Measurements from ENCODE around the gene CLDN3. TPM values are rescaled to one million over a fixed set of nuclear protein-coding genes. Genes with fewer than 3 reads are reported as not detected.

Gene CLDN3
- total RNA-seq, 1 experiment from 2014 or later: 16.5 TPM

DNA sequence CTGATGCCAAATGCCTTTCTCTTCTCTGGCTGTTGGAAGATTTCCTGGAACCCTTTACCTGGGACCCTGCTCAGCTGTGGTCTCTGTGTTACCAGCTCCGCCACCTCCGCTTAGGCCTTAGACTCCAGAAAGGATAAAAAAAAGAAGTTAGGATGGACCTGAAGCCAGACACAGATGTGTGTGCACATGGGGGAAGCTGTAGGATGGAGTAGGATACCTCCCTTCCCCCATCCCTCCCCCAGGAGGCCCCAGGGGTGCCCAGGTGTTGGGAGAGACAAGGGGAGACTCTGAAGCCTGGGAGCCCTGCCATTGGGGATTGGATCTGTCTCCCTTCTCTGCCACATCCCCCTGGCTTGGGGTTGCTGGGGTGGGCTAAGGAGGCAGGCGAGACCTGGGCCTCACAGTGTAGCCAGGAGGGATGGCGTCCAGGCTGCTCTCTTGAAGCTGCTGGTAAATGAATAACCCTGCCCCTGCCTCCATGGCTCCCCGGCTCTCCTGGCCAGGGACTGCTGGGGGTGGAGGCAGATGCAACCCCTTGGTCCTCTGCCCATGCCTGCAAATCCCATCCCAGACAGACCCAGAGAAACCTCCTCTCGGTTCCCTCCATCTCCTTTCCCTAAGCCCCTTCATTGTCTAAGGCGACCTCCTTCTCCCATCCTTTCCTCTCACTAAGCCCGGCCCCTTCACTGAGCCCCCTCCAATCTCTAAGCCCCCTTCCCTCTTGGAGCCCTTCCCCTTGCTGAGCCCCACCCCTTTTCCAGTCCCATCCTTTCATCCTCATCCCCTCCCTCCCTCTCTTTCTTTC is 8.0 kb downstream of the CLDN3 start:
- peak overlapping the region; percentile 74 for H3K18ac ChIP-seq (ENCODE audit: insufficient read length, low read depth, low read length)
- H3K23ac ChIP-seq (ENCODE audit: insufficient read length, low read depth, low read length): no peak overlapping the region
- H4K8ac ChIP-seq (replicated peaks; ENCODE audit: insufficient read length, low read depth, low read length): no peak overlapping the region
- H3K27me3 Mint-ChIP-seq (ENCODE audit: low read depth): peaks cover 8% of the 10 kb centered on the region
- no peaks in the 10 kb centered on the region for H3K23me2 ChIP-seq (ENCODE audit: insufficient read length, low read depth, low read length, poor library complexity, severe bottlenecking)
- no peak overlapping the region for H3K9ac ChIP-seq (ENCODE audit: extremely low read depth, insufficient read length, low read length)
- H3K79me2 ChIP-seq (ENCODE audit: insufficient read depth, low read length): no peaks in the 10 kb centered on the region
- no peaks in the 10 kb centered on the region for H3K9me3 Mint-ChIP-seq
- H4K5ac ChIP-seq (ENCODE audit: insufficient read length, low read depth, low read length): no peak overlapping the region
- no peak overlapping the region for H2AK5ac ChIP-seq (ENCODE audit: insufficient read length, low read length)
- no peaks in the 10 kb centered on the region for H3K36me3 Mint-ChIP-seq (ENCODE audit: insufficient read depth in 1 of 3, low read depth in 3 of 3)
- no peak for TF ChIP-seq CTCF (conservative IDR thresholded peaks at IDR 0.05)
- H3K14ac ChIP-seq (ENCODE audit: insufficient read depth, low read length): peak overlapping the region; percentile 67; the same call in 1 of the 2 replicates
- H3K27ac Mint-ChIP-seq: peak overlapping the region in 1 of 3 experiments; percentile 40; a peak in 1 of 7 replicates
- no CpG with 5 or more reads among the region's 8 CpGs for WGBS (ENCODE audit: extremely low coverage, insufficient read length, low lambda C conversion rate)
- no peak overlapping the region for H3K56ac ChIP-seq (ENCODE audit: insufficient read length, low read depth, low read length)
- no peak overlapping the region for H2BK15ac ChIP-seq (ENCODE audit: low read depth, low read length)
- peaks cover 12 to 23% of the 10 kb centered on the region in 2 experiments for H3K4me1 Mint-ChIP-seq
- peak; percentile 75 for DNase-seq
- no peaks in the 10 kb centered on the region for H4K20me1 ChIP-seq (ENCODE audit: control insufficient read depth, insufficient read depth, insufficient read length)
- H3T11ph ChIP-seq (ENCODE audit: low read length): no peak overlapping the region
- H3K27ac ChIP-seq (ENCODE audit: insufficient read length, low read depth, low read length): no peak overlapping the region
- no peak overlapping the region for H4K91ac ChIP-seq (ENCODE audit: insufficient read length, low read depth, low read length)
- no peak overlapping the region for H3K4me3 Mint-ChIP-seq
- no peak overlapping the region for H3K4ac ChIP-seq (ENCODE audit: low read depth, low read length)
- no peak overlapping the region for H3K4me2 ChIP-seq (ENCODE audit: insufficient read depth, insufficient read length, low read length)
- peaks cover 4% of the 10 kb centered on the region; the same call in 1 of the 2 replicates for H3K4me1 ChIP-seq (ENCODE audit: insufficient read depth, low read length)
- H3K27me3 ChIP-seq (ENCODE audit: insufficient read depth, low read length): no peaks in the 10 kb centered on the region
- no peaks in the 10 kb centered on the region for H3K9me3 ChIP-seq (ENCODE audit: control insufficient read depth, low read depth, low read length)
- no peak overlapping the region for H2BK120ac ChIP-seq (ENCODE audit: low read depth, low read length, poor library complexity, severe bottlenecking)
- H2BK5ac ChIP-seq (ENCODE audit: insufficient read length, low read length): no peak overlapping the region
- H2BK12ac ChIP-seq (ENCODE audit: insufficient read length, low read depth, low read length): no peak overlapping the region
- no peaks in the 10 kb centered on the region for H3K79me1 ChIP-seq (ENCODE audit: insufficient read depth, low read depth, low read length, poor library complexity, severe bottlenecking)
- no peak overlapping the region for H2AFZ ChIP-seq (ENCODE audit: low read length)
- H2BK20ac ChIP-seq (ENCODE audit: low read depth, low read length, poor library complexity, severe bottlenecking): no peak overlapping the region
